Measurements from ENCODE around the gene KIDINS220.

Gene KIDINS220

DNA sequence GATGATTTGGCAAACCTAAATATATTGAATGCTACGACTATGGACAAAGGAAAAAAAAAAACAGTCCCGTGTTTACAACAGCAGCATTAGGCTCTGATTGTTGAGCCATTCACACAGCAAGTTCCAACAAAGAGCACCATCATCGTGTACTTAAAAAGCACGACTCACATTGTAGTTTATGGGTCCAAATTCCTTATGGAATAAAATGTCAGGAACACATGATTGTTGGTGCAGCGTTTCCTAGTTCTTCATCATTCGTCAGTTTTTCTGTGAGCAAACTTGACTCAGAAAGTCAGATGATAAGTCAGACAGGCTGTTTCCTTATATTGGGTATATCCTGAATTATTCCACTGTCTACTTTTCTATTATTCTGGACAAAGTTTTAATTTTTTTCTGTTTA, 10.0 kb upstream of the KIDINS220 start:
- TF ChIP-seq, protein P1, sequence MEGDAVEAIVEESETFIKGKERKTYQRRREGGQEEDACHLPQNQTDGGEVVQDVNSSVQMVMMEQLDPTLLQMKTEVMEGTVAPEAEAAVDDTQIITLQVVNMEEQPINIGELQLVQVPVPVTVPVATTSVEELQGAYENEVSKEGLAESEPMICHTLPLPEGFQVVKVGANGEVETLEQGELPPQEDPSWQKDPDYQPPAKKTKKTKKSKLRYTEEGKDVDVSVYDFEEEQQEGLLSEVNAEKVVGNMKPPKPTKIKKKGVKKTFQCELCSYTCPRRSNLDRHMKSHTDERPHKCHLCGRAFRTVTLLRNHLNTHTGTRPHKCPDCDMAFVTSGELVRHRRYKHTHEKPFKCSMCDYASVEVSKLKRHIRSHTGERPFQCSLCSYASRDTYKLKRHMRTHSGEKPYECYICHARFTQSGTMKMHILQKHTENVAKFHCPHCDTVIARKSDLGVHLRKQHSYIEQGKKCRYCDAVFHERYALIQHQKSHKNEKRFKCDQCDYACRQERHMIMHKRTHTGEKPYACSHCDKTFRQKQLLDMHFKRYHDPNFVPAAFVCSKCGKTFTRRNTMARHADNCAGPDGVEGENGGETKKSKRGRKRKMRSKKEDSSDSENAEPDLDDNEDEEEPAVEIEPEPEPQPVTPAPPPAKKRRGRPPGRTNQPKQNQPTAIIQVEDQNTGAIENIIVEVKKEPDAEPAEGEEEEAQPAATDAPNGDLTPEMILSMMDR (IDR thresholded peaks at IDR 0.05; ENCODE audit: low read depth, low read length, missing control alignments) = no peak
- H3K4me3 ChIP-seq (ENCODE audit: low read depth, low read length) = no peak overlapping the region
- no peak for DNase-seq (ENCODE audit: low read depth)

DNA sequence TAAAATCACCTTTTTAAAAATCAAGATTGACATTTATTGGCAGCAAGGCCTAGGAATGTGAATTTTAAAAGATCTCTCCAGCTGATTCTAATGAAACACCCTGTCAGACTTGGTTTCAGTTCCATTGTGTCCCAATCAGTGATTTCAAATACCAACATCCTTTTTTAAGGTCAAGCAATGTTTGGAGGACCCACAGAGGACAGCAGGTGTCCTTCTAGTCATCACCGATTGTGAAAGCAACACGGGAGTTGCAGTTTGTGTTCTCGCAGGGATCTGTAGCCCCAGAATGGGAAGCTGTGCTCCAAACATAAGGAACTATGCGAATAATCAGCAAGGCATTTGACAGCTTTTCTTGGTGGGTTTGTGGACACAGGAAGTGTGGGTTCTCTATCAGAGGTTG, 4.5 kb upstream of the KIDINS220 start:
- TF ChIP-seq, protein P1 (IDR thresholded peaks at IDR 0.05; ENCODE audit: low read depth, low read length, missing control alignments) = no peak
- no peak overlapping the region for H3K4me3 ChIP-seq (ENCODE audit: low read depth, low read length)
- no peak for DNase-seq (ENCODE audit: low read depth)

DNA sequence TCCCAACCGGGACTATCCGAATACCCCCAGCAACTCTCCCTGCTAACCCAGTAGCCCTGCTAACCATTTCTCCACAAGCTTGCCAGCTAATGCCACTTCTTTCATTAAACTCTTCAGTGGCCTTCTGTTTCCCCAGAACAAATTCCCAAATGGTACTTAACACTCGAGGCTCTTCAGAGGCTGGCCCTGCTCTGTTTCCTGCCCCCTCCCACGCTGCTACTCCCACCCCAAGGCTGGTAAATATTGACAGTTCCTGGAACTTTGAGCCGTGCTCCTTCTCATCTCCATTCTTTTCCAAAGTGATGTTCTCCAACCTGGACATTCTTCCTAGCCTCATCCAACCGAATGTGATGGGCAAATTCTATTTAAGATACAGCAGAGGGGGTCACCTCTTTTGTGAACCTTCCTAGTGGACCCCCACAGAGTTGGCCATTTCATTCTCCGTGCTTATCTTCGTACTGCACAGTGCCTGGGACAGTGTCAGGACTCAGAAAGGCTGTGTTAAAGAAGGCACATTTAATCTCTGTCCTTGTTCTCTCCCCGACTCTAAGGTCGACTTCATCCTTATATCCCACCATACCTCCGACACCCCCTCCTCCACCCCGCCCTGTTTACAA, 3.2 kb upstream of the KIDINS220 start:
- H3K4me3 ChIP-seq (ENCODE audit: low read depth, low read length) = no peak overlapping the region
- no peak for DNase-seq (ENCODE audit: low read depth)
- TF ChIP-seq, protein P1 (IDR thresholded peaks at IDR 0.05; ENCODE audit: low read depth, low read length, missing control alignments) = no peak

DNA sequence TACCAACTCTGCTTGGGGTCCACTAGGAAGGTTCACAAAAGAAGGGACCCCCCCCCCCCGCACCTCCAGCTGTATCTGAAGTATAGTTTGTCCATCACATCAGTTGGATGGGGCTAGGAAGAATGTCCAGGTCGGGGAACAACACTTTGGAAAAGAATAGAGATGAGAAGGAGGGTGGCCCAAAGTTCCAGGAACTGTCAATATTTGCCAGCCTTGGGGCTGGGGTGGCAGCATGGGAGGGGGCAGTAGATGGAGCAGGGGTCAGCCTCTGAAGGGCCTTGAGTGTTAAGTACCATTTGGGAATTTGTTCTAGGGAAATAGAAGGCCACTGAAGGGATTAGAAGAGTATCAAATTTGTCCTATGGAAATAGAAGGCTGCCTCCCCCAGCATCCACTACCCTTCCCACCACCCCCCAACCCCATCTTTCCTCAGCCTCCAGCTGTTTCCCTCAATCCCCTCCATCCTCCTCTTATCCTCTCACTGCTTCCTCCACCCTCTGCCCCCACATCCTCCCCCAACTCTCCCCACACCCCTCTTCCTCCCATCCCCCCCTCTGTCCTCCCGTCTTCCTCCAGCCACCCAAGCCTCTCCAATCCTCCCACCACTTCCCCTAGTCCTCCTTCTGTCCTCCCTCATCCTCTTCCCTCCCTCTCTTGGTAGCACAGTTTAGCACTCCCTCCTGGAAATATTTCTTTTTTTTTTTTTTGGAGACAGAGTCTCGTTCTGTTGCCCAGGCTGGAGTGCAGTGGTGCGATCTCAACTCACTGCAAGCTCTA, 2.0 kb upstream of the KIDINS220 start:
- TF ChIP-seq, protein P1 (IDR thresholded peaks at IDR 0.05; ENCODE audit: low read depth, low read length, missing control alignments) = no peak
- no peak overlapping the region for H3K4me3 ChIP-seq (ENCODE audit: low read depth, low read length)
- DNase-seq (ENCODE audit: low read depth) = no peak

DNA sequence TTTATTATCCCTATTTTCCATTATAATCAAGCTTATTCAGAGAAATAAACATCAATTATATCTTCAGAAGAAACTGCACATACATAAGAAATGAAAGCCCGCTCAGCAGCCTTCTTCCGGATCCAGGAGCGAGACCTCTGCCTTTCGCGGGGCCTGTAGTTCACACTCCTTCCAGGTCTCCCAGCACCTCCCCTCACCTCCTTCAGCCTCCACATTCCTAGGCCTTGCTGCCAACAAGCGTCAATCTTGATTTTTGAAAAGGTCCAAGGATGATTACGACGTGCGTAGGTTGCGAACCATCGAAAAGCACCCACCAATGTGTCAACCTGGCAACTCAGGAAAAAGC, 355 bp upstream of the KIDINS220 start:
- no peak for DNase-seq (ENCODE audit: low read depth)
- H3K4me3 ChIP-seq (ENCODE audit: low read depth, low read length) = no peak overlapping the region; the same call in 1 of the 2 replicates

DNA sequence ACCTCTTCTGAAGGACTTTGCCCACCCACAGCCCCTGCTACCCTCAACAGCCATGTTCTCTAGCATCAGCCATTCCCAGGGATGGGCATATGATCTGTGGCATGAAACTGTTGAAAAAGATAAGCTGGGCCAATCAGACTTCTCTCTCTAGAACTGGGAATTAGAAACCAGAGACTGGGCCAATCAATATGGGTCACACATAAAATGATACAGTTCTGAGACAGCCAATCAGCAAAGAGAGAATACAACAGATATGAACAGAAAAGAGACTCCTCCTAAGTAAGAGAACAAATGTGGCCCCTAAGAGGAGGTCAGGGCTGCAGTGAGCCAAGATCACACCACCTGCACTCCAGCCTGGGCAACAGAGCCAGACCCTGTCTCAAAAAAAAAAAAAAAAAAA, 2.1 kb downstream of the KIDINS220 start:
- H3K4me3 ChIP-seq (ENCODE audit: low read depth, low read length) = no peak overlapping the region
- TF ChIP-seq, protein P1 (IDR thresholded peaks at IDR 0.05; ENCODE audit: low read depth, low read length, missing control alignments) = no peak
- DNase-seq (ENCODE audit: low read depth) = no peak

More for the DNA sequence above, 355 bp upstream of the KIDINS220 start:
- TF ChIP-seq, protein P1 (IDR thresholded peaks at IDR 0.05; ENCODE audit: low read depth, low read length, missing control alignments) = no peak

DNA sequence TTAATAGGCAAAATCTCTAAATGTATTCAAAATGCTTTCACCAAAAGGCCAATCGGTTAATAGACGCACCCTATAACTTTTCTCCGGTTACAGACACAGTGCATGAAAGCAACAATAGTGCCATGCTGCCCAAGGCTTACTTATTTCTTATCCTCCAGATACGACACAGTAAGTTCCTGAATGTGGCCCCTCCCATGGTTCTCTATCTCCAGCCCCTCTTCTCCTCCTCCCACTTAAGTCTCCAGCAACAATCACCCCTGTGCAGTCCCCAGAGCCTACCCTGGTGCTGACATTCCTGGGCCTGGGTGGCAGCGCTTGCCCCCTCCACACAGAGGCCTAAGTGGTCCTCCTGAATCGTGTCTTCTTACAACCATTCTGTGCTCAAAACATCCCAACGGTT, 3.6 kb downstream of the KIDINS220 start:
- DNase-seq (ENCODE audit: low read depth) = no peak
- TF ChIP-seq, protein P1 (IDR thresholded peaks at IDR 0.05; ENCODE audit: low read depth, low read length, missing control alignments) = no peak
- H3K4me3 ChIP-seq (ENCODE audit: low read depth, low read length) = no peak overlapping the region
